ENCODE results near the gene MIOS.

DNA sequence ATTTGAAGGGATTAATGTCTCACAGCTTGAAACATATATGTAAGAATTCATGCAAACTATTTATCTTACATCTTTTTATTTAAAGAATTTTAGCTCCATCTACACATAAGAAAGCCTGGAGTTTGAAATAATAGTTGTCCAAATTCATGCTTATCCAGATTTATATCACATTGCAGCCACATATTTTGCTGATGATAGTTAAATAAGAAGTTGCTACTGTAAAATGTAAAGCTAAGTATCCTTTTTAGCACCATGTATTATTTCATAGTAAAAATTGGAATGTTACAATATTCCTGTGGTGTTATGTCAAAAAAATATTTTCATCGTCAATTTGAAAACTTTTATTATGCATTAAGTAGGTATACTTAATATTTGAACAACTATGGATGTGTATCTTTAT is 46.5 kb downstream of the MIOS start:
- TF ChIP-seq POLR2A (IDR thresholded peaks at IDR 0.05; ENCODE audit: low read length): no peak
- TF ChIP-seq GATA1 (IDR thresholded peaks at IDR 0.05; ENCODE audit: low read depth, low read length): no peak

Measured in erythroblast (primary cell).